Activated T-helper 2 cell treated with anti-CD3 and anti-CD28 coated beads, Interferon-gamma antibody, Interleukin-2, Interleukin-4, amounts not matched to agents 10 μg/mL and 5 μg/mL and 100 μg/mL, durations not matched to agents 14 hours and 24 hours and 36 hours (primary cell): ENCODE results near the gene LMNB1. TPM values are rescaled to one million over a fixed set of nuclear protein-coding genes. Genes with fewer than 3 reads are reported as not detected.
"Not testable (repeated sequence)": the region's sequence is repeated elsewhere in the genome, so short reads cannot be mapped to it uniquely, and the experiment has no call there.

Experiments used
- DNase-seq: peaks from one replicate; pipeline ENCODE4 v3.0.0; 2021; ENCODE audit warnings: low spot score
- H3K27ac Mint-ChIP-seq: one replicate; pipeline ENCODE4 v1.8.0; 2021; ENCODE audit warnings: mixed read lengths
- H3K27me3 Mint-ChIP-seq: one replicate; pipeline ENCODE4 v1.8.0; 2021; ENCODE audit warnings: low read depth, mixed read lengths
- H3K36me3 Mint-ChIP-seq: one replicate; pipeline ENCODE4 v1.8.0; 2021; ENCODE audit warnings: low read depth, mixed read lengths
- H3K4me1 Mint-ChIP-seq: one replicate; pipeline ENCODE4 v1.8.0; 2021; ENCODE audit warnings: low read depth, mixed read lengths
- H3K4me3 Mint-ChIP-seq: one replicate; pipeline ENCODE4 v1.8.0; 2021; ENCODE audit warnings: low read depth, mild to moderate bottlenecking, moderate library complexity, mixed read lengths
- H3K9me3 Mint-ChIP-seq: one replicate; pipeline ENCODE4 v1.8.0; 2021; ENCODE audit warnings: mixed read lengths
- intact Hi-C: fragments of 100-400 bp; cut with micrococcal nuclease; formaldehyde crosslinking; loops from one replicate; pipeline ENCODE4 v1.15.1; 2023
- total RNA-seq: library from RNA; stranded (reverse); gene quantifications from 2 replicates; pipeline ENCODE4 v1.2.3, GENCODE V29; 2022

LMNB1 gene, protein sequence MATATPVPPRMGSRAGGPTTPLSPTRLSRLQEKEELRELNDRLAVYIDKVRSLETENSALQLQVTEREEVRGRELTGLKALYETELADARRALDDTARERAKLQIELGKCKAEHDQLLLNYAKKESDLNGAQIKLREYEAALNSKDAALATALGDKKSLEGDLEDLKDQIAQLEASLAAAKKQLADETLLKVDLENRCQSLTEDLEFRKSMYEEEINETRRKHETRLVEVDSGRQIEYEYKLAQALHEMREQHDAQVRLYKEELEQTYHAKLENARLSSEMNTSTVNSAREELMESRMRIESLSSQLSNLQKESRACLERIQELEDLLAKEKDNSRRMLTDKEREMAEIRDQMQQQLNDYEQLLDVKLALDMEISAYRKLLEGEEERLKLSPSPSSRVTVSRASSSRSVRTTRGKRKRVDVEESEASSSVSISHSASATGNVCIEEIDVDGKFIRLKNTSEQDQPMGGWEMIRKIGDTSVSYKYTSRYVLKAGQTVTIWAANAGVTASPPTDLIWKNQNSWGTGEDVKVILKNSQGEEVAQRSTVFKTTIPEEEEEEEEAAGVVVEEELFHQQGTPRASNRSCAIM
- total RNA-seq = 232 and 239 TPM in 2 replicates

GRCh38 chr5:126776499-126777256 is at the start of gene LMNB1:
LMNB1 (plus strand) TSS chr5:126777136; CDS start chr5:126777509, 373 bp downstream.
- Mint-ChIP-seq H3K9me3 (no peaks in the 10 kb centered on the region), H3K27me3 (no peaks in the 10 kb centered on the region), H3K36me3 (peaks cover 33% of the 10 kb centered on the region), H3K4me3 (peak within 1 kb of the TSS; percentile 94), H3K27ac (peak within 1 kb of the TSS; percentile 97), H3K4me1 (peaks cover 16% of the 10 kb centered on the region)
- intact Hi-C loops = loop anchor here (1.0 to 10.0 kb wide), 4 partner anchors 18 to 332 kb away; no protein-coding TSS in a partner anchor
- peak; percentile 96 for DNase-seq

GRCh38 chr5:126732716-126733115 is 44.2 kb upstream of the LMNB1 start:
- Mint-ChIP-seq H3K27me3 (peaks cover under 1% of the 10 kb centered on the region), H3K36me3 (no peaks in the 10 kb centered on the region), H3K27ac (no peak overlapping the region), H3K4me1 (peaks cover 13% of the 10 kb centered on the region), H3K9me3 (no peaks in the 10 kb centered on the region), H3K4me3 (no peak overlapping the region)
- DNase-seq = no peak
- intact Hi-C loops = loop anchor here (5.0 kb wide), 2 partner anchors 45 kb away; partner anchors contain the start of gene LMNB1

DNA sequence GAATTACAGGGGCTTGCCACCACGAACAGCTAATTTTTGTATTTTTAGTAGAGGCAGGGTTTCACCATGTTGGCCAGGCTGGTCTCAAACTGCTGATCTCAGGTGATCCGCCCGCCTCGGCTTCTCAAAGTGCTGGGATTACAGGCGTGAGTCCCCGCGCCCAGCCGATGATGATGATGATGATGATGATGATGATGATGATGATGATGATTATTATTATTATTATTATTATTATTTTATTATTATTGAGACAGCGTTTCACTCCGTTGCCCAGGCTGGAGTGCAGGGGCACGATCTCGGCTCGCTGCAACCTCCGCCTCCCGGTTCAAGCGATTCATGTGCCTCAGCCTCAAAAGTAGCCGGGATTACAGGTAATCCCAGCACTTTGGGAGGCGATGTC is 42.4 kb upstream of the LMNB1 start:
- not testable (repeated sequence) for H3K36me3 Mint-ChIP-seq, DNase-seq, H3K27me3 Mint-ChIP-seq, H3K4me3 Mint-ChIP-seq, H3K27ac Mint-ChIP-seq, H3K9me3 Mint-ChIP-seq
- intact Hi-C loops = loop anchor here (5.0 kb wide), 2 partner anchors 43 to 47 kb away; partner anchors contain the start of gene LMNB1
- peaks cover 13% of the 10 kb centered on the region for H3K4me1 Mint-ChIP-seq

GRCh38 chr5:126736141-126736540 is 40.8 kb upstream of the LMNB1 start:
- Mint-ChIP-seq H3K9me3 (no peaks in the 10 kb centered on the region), H3K27ac (no peak overlapping the region), H3K27me3 (peaks cover 6% of the 10 kb centered on the region), H3K4me3 (no peak overlapping the region), H3K36me3 (no peaks in the 10 kb centered on the region), H3K4me1 (peaks cover 6% of the 10 kb centered on the region)
- intact Hi-C loops = no loop called here
- no peak for DNase-seq

DNA sequence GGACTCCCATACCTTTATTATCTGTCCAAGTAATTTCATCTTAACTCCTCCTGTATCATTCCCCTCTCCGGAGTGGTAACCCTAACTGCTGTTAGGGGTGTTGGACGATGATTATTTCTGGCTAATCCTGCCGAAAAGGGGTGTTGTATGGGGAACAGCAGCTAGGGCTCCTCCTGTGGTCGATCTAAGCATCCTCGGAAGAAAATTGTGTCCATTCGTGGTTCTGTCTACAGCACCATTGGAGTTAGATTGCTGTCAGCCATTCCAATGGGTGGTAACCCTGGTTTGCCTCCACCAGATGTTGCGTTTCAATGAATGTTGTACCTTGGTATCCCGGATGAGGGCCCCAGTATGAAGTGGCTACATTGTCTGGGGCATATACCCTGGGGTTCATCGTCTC is 35.6 kb upstream of the LMNB1 start:
- Mint-ChIP-seq H3K9me3 (no peaks in the 10 kb centered on the region), H3K36me3 (no peaks in the 10 kb centered on the region), H3K27me3 (peaks cover 7% of the 10 kb centered on the region), H3K4me1 (peaks cover 23% of the 10 kb centered on the region), H3K27ac (no peak overlapping the region), H3K4me3 (no peak overlapping the region)
- intact Hi-C loops = loop anchor here (10.0 kb wide), 1 partner anchor 297 kb away; no protein-coding TSS in a partner anchor
- no peak for DNase-seq

GRCh38 chr5:126742425-126742824 is 34.5 kb upstream of the LMNB1 start:
- intact Hi-C loops = loop anchor here (10.0 kb wide), 1 partner anchor 298 kb away; no protein-coding TSS in a partner anchor
- Mint-ChIP-seq H3K27me3 (peaks cover 7% of the 10 kb centered on the region), H3K36me3 (no peaks in the 10 kb centered on the region), H3K9me3 (no peaks in the 10 kb centered on the region), H3K27ac (no peak overlapping the region), H3K4me1 (peaks cover 30% of the 10 kb centered on the region), H3K4me3 (no peak overlapping the region)
- DNase-seq = no peak

GRCh38 chr5:126744836-126745235 is 32.1 kb upstream of the LMNB1 start:
- H3K36me3 Mint-ChIP-seq = no peaks in the 10 kb centered on the region
- peaks cover 43% of the 10 kb centered on the region for H3K4me1 Mint-ChIP-seq
- H3K9me3 Mint-ChIP-seq = no peaks in the 10 kb centered on the region
- intact Hi-C loops = loop anchor here (5.0 to 10.0 kb wide), 2 partner anchors 143 to 300 kb away; partner anchors contain the start of gene PHAX
- H3K4me3 Mint-ChIP-seq = no peak overlapping the region
- peaks cover 3% of the 10 kb centered on the region for H3K27me3 Mint-ChIP-seq
- no peak for DNase-seq
- H3K27ac Mint-ChIP-seq = peak overlapping the region; percentile 43

- Mint-ChIP-seq H3K4me1 (peaks cover 46% of the 10 kb centered on the region), H3K4me3 (no peak overlapping the region), H3K9me3 (no peaks in the 10 kb centered on the region), H3K36me3 (no peaks in the 10 kb centered on the region), H3K27ac (peak overlapping the region; percentile 43), H3K27me3 (peaks cover 2% of the 10 kb centered on the region)
- intact Hi-C loops = loop anchor here (5.0 to 10.0 kb wide), 2 partner anchors 143 to 301 kb away; partner anchors contain the start of gene PHAX
- DNase-seq = no peak
These were observed 31.5 kb upstream of the LMNB1 start for GRCh38 chr5:126745259-126745992.

GRCh38 chr5:126746290-126746689 is 30.6 kb upstream of the LMNB1 start:
- H3K9me3 Mint-ChIP-seq = no peaks in the 10 kb centered on the region
- no peaks in the 10 kb centered on the region for H3K36me3 Mint-ChIP-seq
- H3K27me3 Mint-ChIP-seq = peaks cover under 1% of the 10 kb centered on the region
- no peak overlapping the region for H3K4me3 Mint-ChIP-seq
- H3K4me1 Mint-ChIP-seq = peaks cover 46% of the 10 kb centered on the region
- H3K27ac Mint-ChIP-seq = no peak overlapping the region
- no peak for DNase-seq
- intact Hi-C loops = loop anchor here (5.0 to 10.0 kb wide), 2 partner anchors 144 to 301 kb away; partner anchors contain the start of gene PHAX

- Mint-ChIP-seq H3K27ac (no peak overlapping the region), H3K36me3 (peaks cover 3% of the 10 kb centered on the region), H3K4me1 (peaks cover 28% of the 10 kb centered on the region), H3K9me3 (no peaks in the 10 kb centered on the region), H3K27me3 (no peaks in the 10 kb centered on the region), H3K4me3 (no peak overlapping the region)
- no peak for DNase-seq
- intact Hi-C loops = no loop called here
These were observed 24.7 kb upstream of the LMNB1 start for GRCh38 chr5:126752081-126752785.

DNA sequence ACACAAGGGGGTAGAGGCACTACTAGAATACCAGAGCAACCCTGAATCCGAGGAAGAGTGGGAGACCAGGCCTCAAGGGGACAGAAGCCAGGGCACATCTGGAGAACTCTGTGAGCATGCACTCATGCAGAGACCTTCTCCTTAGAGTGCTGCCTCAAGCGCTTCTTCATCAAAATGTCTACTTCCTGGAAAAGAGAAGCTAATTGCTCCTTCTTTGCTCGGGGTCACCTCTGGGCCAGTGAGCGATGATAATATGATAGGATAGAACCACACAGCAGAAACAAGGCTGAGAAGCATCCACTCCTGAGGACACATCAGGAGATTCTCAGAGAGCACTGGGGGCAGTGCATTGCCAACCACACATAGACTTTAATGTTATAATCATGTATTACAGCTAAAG is 23.7 kb upstream of the LMNB1 start:
- DNase-seq = no peak
- Mint-ChIP-seq H3K9me3 (no peaks in the 10 kb centered on the region), H3K36me3 (peaks cover 3% of the 10 kb centered on the region), H3K4me1 (peaks cover 23% of the 10 kb centered on the region), H3K27me3 (no peaks in the 10 kb centered on the region), H3K27ac (no peak overlapping the region), H3K4me3 (no peak overlapping the region)
- intact Hi-C loops = no loop called here
